Pancreas (tissue), 10 donors: Measurements from ENCODE around the gene ATP6V1F. TPM values are rescaled to one million over a fixed set of nuclear protein-coding genes. Genes with fewer than 3 reads are reported as not detected.

Experiments
- ATAC-seq, 4 donors: fragments of 200-7000 bp; cut with Tn5 transposase; one replicate each; pipeline versions ENCODE4 v1.8.0 to v1.9.1; 2020; ENCODE audit warnings: mild to moderate bottlenecking in 4 of 4, moderate library complexity in 4 of 4
- DNase-seq, 6 donors: peaks; one replicate each; pipeline ENCODE4 v3.0.0-alpha.2; 2020
- FAIRE-seq: peaks from 2 replicates; lab custom pipeline; 2012; peaks lifted over from hg19 to GRCh38; lab: Jason Lieb, UNC
- H3K27ac ChIP-seq, 4 donors: fragments of 200-600 bp; sonication (generic); 1 replicate in 3 of 4; 2 replicates in 1 of 4; pipeline versions ENCODE4 v1.5.0 to v1.8.0; 2020
- H3K27me3 ChIP-seq, 4 donors: fragments of 200-600 bp; one replicate each; pipeline ENCODE4 v1.8.0; 2021
- H3K36me3 ChIP-seq, 3 donors: fragments of 200-600 bp; sonication (generic) in 1 of 3; one replicate each; pipeline versions ENCODE4 v1.5.0 to v1.8.0; 2020 to 2021
- H3K4me1 ChIP-seq, 3 donors: fragments of 200-600 bp; one replicate each; pipeline ENCODE4 v1.8.0; 2021
- H3K4me3 ChIP-seq, 4 donors: fragments of 200-600 bp; sonication (generic) in 2 of 4; one replicate each; pipeline versions ENCODE4 v1.5.0 to v1.8.0; 2020 to 2021
- H3K9me3 ChIP-seq, 4 donors: fragments of 200-600 bp; one replicate each; pipeline ENCODE4 v1.8.0; 2021
- CTCF ChIP-seq, 4 donors: fragments of 200-600 bp; sonication (generic) in 3 of 4; IDR thresholded peaks; one replicate each; pipeline versions ENCODE4 v1.5.0 to v1.8.0; 2021; ENCODE audit warnings: antibody characterized with exemption in 4 of 4
- WGBS, 2 donors: extraction: QIAGEN DNeasy Blood & Tissue Kit; methylation state at CpG; one replicate each; pipeline ENCODE4 v1.1.7; 2013; 5-methylcytosine and 5-hydroxymethylcytosine counted together
- intact Hi-C, 3 donors: fragments of 100-400 bp; cut with DNase I; formaldehyde crosslinking; loops; one replicate each; pipeline versions ENCODE4 v1.11.1 to v1.14.2; 2022
- polyA plus RNA-seq, 2 donors: library from polyadenylated mRNA; stranded (reverse); fragments of 200-250 nt; gene quantifications; one replicate each; pipeline ENCODE4 v1.2.3, GENCODE V29; 2013
- total RNA-seq, 6 donors: library from RNA; stranded (reverse); fragmentation: NEBNext Ultra II Directional in 4 of 6; extraction: Animal tissue kit (Norgen Biotek cat#: 25700) in 4 of 6; gene quantifications; one replicate each; pipeline versions ENCODE4 v1.2.1 to v1.2.4, GENCODE V29; 2021 to 2023
- donor health status: healthy with polysubstance abuse.
- donor health status: DM: no; HTN: no; CAD: no; lungs with moderate emphysema.
- donor health status: DM: no; HTN: no; CAD: no.
- donor health status: control.
- donor health status: control.
- donor health status: Bipolar disorder and iron deficiency.
- donor health status: DM: yes; HTN: yes; CAD: no.
- donor health status: DM: no; HTN: no; CAD: no.
- donor health status: DM: no; HTN: no; CAD: no.
- donor health status: DM: yes; HTN: yes; CAD: no.

ATP6V1F gene
- total and polyA plus RNA-seq, 8 donors, result 28.1 to 96.9 (median 45.3) TPM

GRCh38 chr7:128853799-128854198 lies 8.9 kb upstream of the ATP6V1F start:
- DNase-seq (no peak), ATAC-seq (no peak), FAIRE-seq (no peak)
- 63 to 72% methylated on average over 23 of the region's 23 CpGs for WGBS, 2 donors
- H3K36me3 ChIP-seq, result no peaks in the 10 kb centered on the region
- no peaks in the 10 kb centered on the region for H3K9me3 ChIP-seq
- intact Hi-C loops, result no loop called here
- no peak overlapping the region for H3K27ac ChIP-seq
- TF ChIP-seq CTCF (IDR thresholded peaks at IDR 0.05), result no peak
- H3K4me3 ChIP-seq, result no peak overlapping the region
- H3K4me1 ChIP-seq, result no peaks in the 10 kb centered on the region
- no peaks in the 10 kb centered on the region for H3K27me3 ChIP-seq

GRCh38 chr7:128854396-128854795 lies 8.3 kb upstream of the ATP6V1F start:
- no peak overlapping the region for H3K27ac ChIP-seq

GRCh38 chr7:128855559-128855958 lies 7.1 kb upstream of the ATP6V1F start:
- Histone ChIP-seq H3K4me1 (no peaks in the 10 kb centered on the region), H3K9me3 (no peaks in the 10 kb centered on the region), H3K4me3 (no peak overlapping the region), H3K36me3 (no peaks in the 10 kb centered on the region), H3K27me3 (no peaks in the 10 kb centered on the region), H3K27ac (no peak overlapping the region)
- intact Hi-C loops, result no loop called here
- TF ChIP-seq CTCF (IDR thresholded peaks at IDR 0.05), result no peak
- DNase-seq (no peak), FAIRE-seq (no peak), ATAC-seq (no peak)
- 71 to 83% methylated on average over 3 of the region's 3 CpGs for WGBS, 2 donors

More at GRCh38 chr7:128854396-128854795, 8.3 kb upstream of the ATP6V1F start:
- Histone ChIP-seq H3K9me3 (no peaks in the 10 kb centered on the region), H3K36me3 (no peaks in the 10 kb centered on the region), H3K4me1 (no peaks in the 10 kb centered on the region), H3K4me3 (no peak overlapping the region), H3K27me3 (no peaks in the 10 kb centered on the region)
- FAIRE-seq (no peak), ATAC-seq (no peak), DNase-seq (no peak)
- WGBS, 2 donors, result 73 to 79% methylated on average over 21 of the region's 21 CpGs
- intact Hi-C loops, result no loop called here
- TF ChIP-seq CTCF (IDR thresholded peaks at IDR 0.05), result no peak

- no peaks in the 10 kb centered on the region for H3K27me3 ChIP-seq
- no peak overlapping the region for H3K27ac ChIP-seq
- ATAC-seq, result no peak
- FAIRE-seq, result no peak
- TF ChIP-seq CTCF (IDR thresholded peaks at IDR 0.05), result no peak
- H3K9me3 ChIP-seq, result no peaks in the 10 kb centered on the region
- DNase-seq, result no peak
- intact Hi-C loops, result no loop called here
- no peaks in the 10 kb centered on the region for H3K36me3 ChIP-seq
- 69 to 71% methylated on average over 17 of the region's 17 CpGs for WGBS, 2 donors
- H3K4me3 ChIP-seq, result no peak overlapping the region
- H3K4me1 ChIP-seq, result no peaks in the 10 kb centered on the region
Observed at GRCh38 chr7:128856001-128856718, 6.5 kb upstream of the ATP6V1F start.
